NCI-H774 (cell line): Measurements from ENCODE around the gene RNF43.

Source experiments
- DNase-seq: peaks from one replicate; lab custom pipeline; 2025; lab: John Stamatoyannopoulos, UW

RNF43 gene

GRCh38 chr17:58381124-58382035 is 36.0 kb downstream of the RNF43 start:
- DNase-seq, result no peak

- no peak for DNase-seq
Measured at GRCh38 chr17:58380207-58381123, 36.9 kb downstream of the RNF43 start.

DNA sequence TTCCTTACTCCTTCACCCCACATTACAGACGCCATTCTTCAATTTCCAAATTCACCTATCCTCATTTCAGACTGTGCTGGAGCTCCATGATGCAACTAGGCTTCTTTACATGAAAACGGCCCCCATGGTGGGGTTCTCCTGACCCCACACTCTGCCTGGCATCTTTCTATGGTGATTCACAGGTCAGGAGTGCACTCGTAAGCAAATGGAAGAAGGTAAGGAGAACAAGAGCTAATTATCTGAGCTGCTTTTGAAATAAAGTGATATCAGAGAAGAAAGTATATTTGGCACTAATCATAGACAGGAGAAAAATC is 37.9 kb downstream of the RNF43 start:
- DNase-seq, result no peak

GRCh38 chr17:58378733-58379510 is 38.4 kb downstream of the RNF43 start:
- no peak for DNase-seq

- DNase-seq, result no peak
Measured at GRCh38 chr17:58377661-58378060, 39.7 kb downstream of the RNF43 start.

DNA sequence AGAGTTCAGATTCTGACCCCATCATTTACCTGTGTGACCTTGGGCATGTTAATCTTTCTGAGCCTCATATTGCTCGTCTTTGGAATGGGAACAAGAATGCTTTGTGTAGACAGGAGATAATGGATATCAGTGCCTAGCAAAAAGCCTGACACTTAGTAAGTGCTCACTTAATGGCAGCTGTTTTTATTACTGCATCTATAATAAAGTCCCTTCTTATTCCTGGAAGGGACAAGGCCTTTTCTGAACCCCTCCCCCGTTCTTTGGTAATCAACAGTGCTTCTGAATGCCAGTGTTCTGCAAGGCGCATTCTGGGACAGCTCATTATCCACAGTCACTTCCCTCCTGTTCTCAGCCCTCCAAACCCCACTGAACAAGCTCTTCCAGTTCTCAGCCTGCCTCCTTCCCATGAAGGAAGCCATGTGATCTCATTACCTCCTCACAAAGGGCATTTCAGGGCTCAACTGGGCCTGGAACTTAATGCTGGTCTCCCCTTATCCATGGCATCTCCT is 40.2 kb downstream of the RNF43 start:
- DNase-seq, result no peak

DNA sequence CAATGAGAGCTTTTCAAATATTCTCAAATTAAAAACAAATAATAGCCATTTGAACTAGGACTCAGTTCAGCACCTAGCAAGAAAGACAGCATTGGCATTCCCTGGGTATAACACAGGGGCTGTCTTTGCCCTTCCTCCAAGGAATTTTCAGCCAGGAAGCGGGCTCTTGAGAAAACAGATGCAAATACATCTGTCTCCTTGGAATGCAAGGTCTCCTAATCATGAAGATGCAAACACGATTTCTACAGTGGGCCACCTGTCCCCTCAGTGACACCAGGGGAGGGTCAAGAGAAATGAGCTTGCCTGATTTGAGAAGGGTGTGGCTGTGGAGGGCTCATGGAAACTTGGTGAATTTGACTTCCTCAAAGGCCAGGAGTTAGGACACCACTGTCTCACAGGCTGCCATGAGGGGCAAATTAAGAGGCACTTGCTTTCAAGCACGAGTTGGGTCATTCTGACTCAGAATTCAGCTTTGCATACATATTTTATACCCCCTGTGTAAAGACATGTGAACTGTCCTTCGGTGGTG is 40.8 kb downstream of the RNF43 start:
- no peak for DNase-seq

DNA sequence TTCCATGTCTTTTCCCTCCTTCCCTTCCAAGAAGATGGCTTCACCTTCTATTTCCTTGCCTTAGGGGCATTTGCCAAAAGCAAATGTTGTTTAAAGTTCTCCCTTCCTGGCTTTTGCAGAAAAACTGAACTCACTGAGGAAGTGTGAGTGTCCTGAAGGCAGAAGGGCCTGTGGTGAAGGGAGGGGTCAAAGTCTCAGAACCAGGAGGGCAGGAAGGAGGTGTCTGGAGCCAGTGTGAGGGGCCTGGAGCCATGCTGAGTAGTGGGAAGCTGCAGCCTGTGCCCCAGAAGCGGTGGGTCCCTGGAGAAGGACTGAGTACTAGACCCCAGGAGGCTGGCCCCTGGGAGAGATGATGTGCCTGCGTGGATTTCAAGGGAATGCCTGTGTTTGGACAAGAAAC is 41.5 kb downstream of the RNF43 start:
- DNase-seq, result no peak

GRCh38 chr17:58375256-58375655 is 42.1 kb downstream of the RNF43 start:
- DNase-seq, result no peak

DNA sequence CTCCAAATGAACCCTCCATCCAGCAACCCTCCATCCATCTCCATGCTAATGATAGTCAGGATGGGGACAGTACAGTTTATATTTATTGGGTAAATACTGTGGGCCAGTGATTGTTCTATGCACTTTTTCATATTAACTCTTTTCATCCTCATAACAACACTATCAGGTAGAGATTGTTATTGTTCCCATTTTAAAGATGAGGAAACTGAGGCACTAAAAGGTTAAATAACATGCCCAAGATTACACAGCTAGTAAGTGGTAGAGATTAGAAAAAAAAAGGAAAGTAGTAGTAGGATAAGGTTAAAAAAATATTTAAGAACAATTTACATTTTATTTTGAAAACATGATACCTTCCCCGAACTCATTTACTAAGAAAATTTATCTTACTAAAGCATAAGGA is 43.4 kb downstream of the RNF43 start:
- no peak for DNase-seq

DNA sequence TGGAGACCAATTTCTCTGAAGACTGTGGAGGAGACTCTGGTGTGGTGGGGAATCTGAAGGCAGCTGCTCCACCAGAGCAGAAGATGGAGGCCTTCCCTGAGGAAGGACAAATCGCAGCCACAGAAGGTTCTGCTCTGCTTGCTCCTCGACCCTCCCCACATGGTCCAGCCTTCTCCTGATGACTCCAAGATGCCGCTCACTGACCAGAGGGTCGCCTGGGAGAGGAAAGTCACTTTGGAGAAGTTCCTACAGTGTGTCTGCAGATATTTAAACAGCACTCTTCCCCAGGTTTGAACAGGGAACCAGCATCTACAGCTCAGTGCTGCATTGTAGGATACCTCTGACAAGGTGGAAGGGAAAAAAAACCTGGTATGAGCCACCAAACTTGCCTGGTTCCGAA is 44.3 kb downstream of the RNF43 start:
- DNase-seq, result no peak

GRCh38 chr17:58371300-58371950 is 45.9 kb downstream of the RNF43 start:
- DNase-seq, result no peak

- DNase-seq, result no peak
Measured at GRCh38 chr17:58370716-58371115, 46.6 kb downstream of the RNF43 start.

- DNase-seq, result no peak
Measured at GRCh38 chr17:58370309-58370708, 47.0 kb downstream of the RNF43 start.

DNA sequence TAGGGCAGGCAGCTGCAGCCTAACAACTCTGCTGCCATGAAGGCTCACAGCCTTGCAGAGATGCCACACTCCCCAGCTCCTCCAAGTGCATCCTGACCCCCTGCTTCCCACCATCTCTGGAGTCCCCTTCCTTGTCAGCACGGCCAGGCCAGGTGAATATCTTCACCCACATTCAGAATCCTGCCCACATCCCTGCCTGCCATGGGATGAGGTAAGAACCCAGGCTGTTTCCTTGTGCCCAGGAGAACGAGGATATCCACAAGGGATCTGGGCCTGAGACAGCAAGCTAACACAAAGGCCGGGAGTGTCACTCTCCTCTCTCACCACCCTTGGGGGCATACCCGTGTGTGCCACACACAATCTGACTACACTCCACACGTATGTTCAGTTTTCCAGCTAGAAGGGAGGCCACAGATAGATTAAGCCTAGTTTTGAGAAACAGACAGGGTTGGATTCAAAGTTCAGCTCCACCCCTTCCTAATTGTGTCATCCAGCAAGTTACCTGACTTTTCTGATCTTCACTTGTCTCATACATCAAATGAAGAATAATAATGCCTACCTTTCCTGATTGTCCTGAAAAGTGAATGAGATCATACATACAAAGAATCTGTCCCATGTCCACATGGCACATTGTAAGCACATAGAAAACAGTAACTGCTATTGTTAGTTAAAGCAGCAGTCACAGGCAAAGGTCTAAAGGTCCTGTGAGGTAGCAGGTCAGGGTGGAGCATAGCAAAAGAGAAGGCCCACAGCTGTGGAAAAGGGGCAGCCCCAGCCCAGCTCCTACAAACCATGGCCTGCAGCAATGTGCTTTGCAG is 47.9 kb downstream of the RNF43 start:
- DNase-seq, result no peak

DNA sequence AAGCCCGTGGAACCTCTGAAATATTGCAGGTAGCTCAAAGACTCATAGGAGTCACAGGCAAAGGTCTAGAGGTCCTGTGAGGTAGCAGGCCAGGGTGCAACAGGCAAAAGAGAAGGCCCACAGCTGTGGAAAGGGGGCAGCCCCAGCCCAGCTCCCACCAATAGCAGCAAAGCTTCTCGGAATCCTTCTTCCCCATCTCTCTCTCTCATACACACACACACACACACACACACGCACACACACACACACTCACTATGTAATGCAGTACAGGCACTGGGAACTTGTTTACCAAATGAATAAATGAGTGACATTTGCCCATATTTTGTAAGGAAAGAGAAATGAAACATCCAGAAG is 48.5 kb downstream of the RNF43 start:
- no peak for DNase-seq
